Panc1 (cell line): Measurements from ENCODE around the gene SMARCB1. TPM values are rescaled to one million over a fixed set of nuclear protein-coding genes. Genes with fewer than 3 reads are reported as not detected.

Experiments used
- ATAC-seq: fragments of 200-7000 bp; cut with Tn5 transposase; 2 replicates; pipeline ENCODE4 v1.9.1; 2020; ENCODE audit warnings: mild to moderate bottlenecking, moderate library complexity
- BruUV-seq: library from RNA; stranded (reverse); fragments of 400-500 nt; replicated peaks from 2 replicates; lab custom pipeline; 2021; lab: Mats Ljungman, UMichigan
- CTCF ChIA-PET: fragments of 300-600 bp; sonication (Branson Sonifier 250); formaldehyde crosslinking; loops from one replicate; lab custom pipeline; 2022; ENCODE audit warnings: antibody characterized with exemption; lab: Charles Lee
- POLR2A ChIA-PET: fragments of 300-600 bp; sonication (Branson Sonifier 250); formaldehyde crosslinking; loops from one replicate; lab custom pipeline; 2022; ENCODE audit warnings: antibody characterized with exemption; lab: Charles Lee
- DNase-seq: peaks from one replicate; pipeline ENCODE4 v3.0.0-alpha.2; 2010; ENCODE audit warnings: low read depth, low spot score
- H3K27ac ChIP-seq: 2 replicates; pipeline ENCODE4 v1.5.1; 2011; ENCODE audit warnings: mild to moderate bottlenecking, low read length, inconsistent platforms
- H3K27me3 ChIP-seq: fragments of 200-500 bp; sonication (Bioruptor generic); 2 replicates; pipeline ENCODE4 v1.6.0; 2014; ENCODE audit warnings: low read length, inconsistent platforms; ENCODE audit not compliant: control insufficient read depth, insufficient read depth
- H3K36me3 ChIP-seq: fragments of 200-500 bp; sonication (Bioruptor generic); 2 replicates; pipeline ENCODE4 v1.5.1; 2014; ENCODE audit warnings: inconsistent platforms, mild to moderate bottlenecking, low read length, moderate library complexity; ENCODE audit not compliant: control insufficient read depth, insufficient read depth
- H3K4me1 ChIP-seq: 2 replicates; pipeline ENCODE4 v1.5.1; 2011; ENCODE audit warnings: inconsistent platforms, mild to moderate bottlenecking, low read length, moderate library complexity; ENCODE audit not compliant: control insufficient read depth, insufficient read depth
- H3K4me3 ChIP-seq, 2 experiments: 2 replicates each; pipeline ENCODE4 v1.5.1; 2011 to 2012; ENCODE audit warnings: low read depth in 2 of 2, low read length in 2 of 2, mild to moderate bottlenecking in 2 of 2, inconsistent platforms in 1 of 2, moderate library complexity in 1 of 2
- H3K9me3 ChIP-seq: fragments of 200-500 bp; sonication (Bioruptor generic); 2 replicates; pipeline ENCODE4 v1.5.1; 2014; ENCODE audit warnings: low read depth, mild to moderate bottlenecking, inconsistent platforms, low read length, moderate library complexity; ENCODE audit not compliant: control insufficient read depth, insufficient read depth
- CTCF ChIP-seq: fragments of 450-650 bp; IDR thresholded peaks from 2 replicates; pipeline ENCODE4 v1.5.1; 2017; ENCODE audit warnings: mild to moderate bottlenecking
- POLR2AphosphoS5 ChIP-seq: IDR thresholded peaks from 2 replicates; pipeline ENCODE4 v1.6.1; 2012; ENCODE audit warnings: mild to moderate bottlenecking, low read depth, low read length, moderate library complexity
- REST ChIP-seq, 2 experiments: IDR thresholded peaks; 2 replicates each; pipeline ENCODE4 v1.6.1; 2011 to 2012; ENCODE audit warnings: low read depth in 2 of 2, control low read depth in 1 of 2, low read length in 1 of 2, mild to moderate bottlenecking in 1 of 2, moderate library complexity in 1 of 2; ENCODE audit not compliant: insufficient read depth in 1 of 2
- SIN3A ChIP-seq: IDR thresholded peaks from 2 replicates; pipeline ENCODE4 v1.6.1; 2012; ENCODE audit warnings: low read depth, mild to moderate bottlenecking, low read length, moderate library complexity, borderline replicate concordance; ENCODE audit not compliant: insufficient read depth
- TCF7L2 ChIP-seq: IDR thresholded peaks from 2 replicates; pipeline ENCODE4 v1.6.1; 2011; ENCODE audit warnings: mild to moderate bottlenecking, low read depth, low read length, inconsistent platforms
- in situ Hi-C: cut with HindIII; loops from 2 replicates; pipeline ENCODE4 v1.10.0; 2016; ENCODE audit warnings: low sequenced_read_pairs, low pct_unique_long_range_greater_than_20kb
- intact Hi-C: fragments of 100-400 bp; cut with micrococcal nuclease; formaldehyde crosslinking; loops from one replicate; pipeline ENCODE4 v1.10.0; 2022; ENCODE audit not compliant: unreplicated experiment
- total RNA-seq: library from RNA; stranded (reverse); gene quantifications from one replicate; pipeline ENCODE4 v1.2.1, GENCODE V29; 2021; ENCODE audit not compliant: unreplicated experiment

Gene SMARCB1
- total RNA-seq, 1 experiment from 2014 or later: 70.2 TPM

- no TSS peak for BruUV-seq
- no peaks in the 10 kb centered on the region for H3K9me3 ChIP-seq
- ATAC-seq (no peak), DNase-seq (no peak)
- CTCF ChIA-PET: no interaction called here
- intact Hi-C loops: loop anchor here (10.0 kb wide), 2 partner anchors 67 to 217 kb away; partner anchors contain the start of gene MMP11
- H3K27me3 ChIP-seq: no peaks in the 10 kb centered on the region
- no peak for TF ChIP-seq CTCF
- no peak for TF ChIP-seq POLR2AphosphoS5
- no peak for TF ChIP-seq REST (IDR thresholded peaks at IDR 0.05; ENCODE audit: insufficient read depth in 1 of 2, low read depth in 2 of 2, low read length in 1 of 2)
- TF ChIP-seq SIN3A: no peak
- TF ChIP-seq TCF7L2: no peak
- no peaks in the 10 kb centered on the region; the same call in 1 of the 2 replicates for H3K4me1 ChIP-seq
- in situ Hi-C loops: no loop called here
- H3K27ac ChIP-seq: no peak overlapping the region
- H3K36me3 ChIP-seq: no peaks in the 10 kb centered on the region
- POLR2A ChIA-PET: no interaction called here
- no peak overlapping the region for H3K4me3 ChIP-seq
Measured at GRCh38 chr22:23841736-23842445, 55.1 kb downstream of the SMARCB1 start.

GRCh38 chr22:23842599-23842998 lies 55.8 kb downstream of the SMARCB1 start:
- Histone ChIP-seq H3K27me3 (no peaks in the 10 kb centered on the region), H3K4me3 (no peak overlapping the region), H3K4me1 (no peaks in the 10 kb centered on the region; the same call in 1 of the 2 replicates), H3K36me3 (no peaks in the 10 kb centered on the region), H3K9me3 (no peaks in the 10 kb centered on the region), H3K27ac (no peak overlapping the region)
- ChIA-PET POLR2A (interaction anchor here (0.6 kb wide), 1 partner anchor 72 kb away, joined by 4 read pairs; no protein-coding TSS in a partner anchor), CTCF (no interaction called here)
- no peak for DNase-seq
- TF ChIP-seq CTCF (no peak), POLR2AphosphoS5 (no peak), SIN3A (no peak), TCF7L2 (no peak), REST (IDR thresholded peaks at IDR 0.05; ENCODE audit: insufficient read depth in 1 of 2, low read depth in 2 of 2, low read length in 1 of 2) (no peak)
- intact Hi-C loops (loop anchor here (10.0 kb wide), 2 partner anchors 68 to 218 kb away; partner anchors contain the start of gene MMP11), in situ Hi-C loops (no loop called here)
- no peak for ATAC-seq
- no TSS peak for BruUV-seq
